SJSA1 (cell line): Measurements from ENCODE around the gene RRAD. TPM values are rescaled to one million over a fixed set of nuclear protein-coding genes. Genes with fewer than 3 reads are reported as not detected.
"Not testable (repeated sequence)": the region's sequence is repeated elsewhere in the genome, so short reads cannot be mapped to it uniquely, and the experiment has no call there.

Experiments used
- DNase-seq, 2 experiments: peaks; one replicate each; pipeline ENCODE4 v3.0.0-alpha.2; 2015 to 2020; ENCODE audit warnings: low spot score in 2 of 2, low read depth in 1 of 2
- H3K27ac ChIP-seq: fragments of 250-450 bp; sonication (Bioruptor Pico); 2 replicates; pipeline ENCODE4 v1.5.1; 2020; ENCODE audit warnings: mild to moderate bottlenecking, moderate library complexity
- H3K27me3 ChIP-seq: fragments of 250-450 bp; sonication (Bioruptor Pico); replicated peaks from 2 replicates; pipeline ENCODE4 v1.5.1; 2020; ENCODE audit warnings: mild to moderate bottlenecking, moderate library complexity
- H3K36me3 ChIP-seq: fragments of 250-450 bp; sonication (Bioruptor Pico); 2 replicates; pipeline ENCODE4 v1.5.1; 2020; ENCODE audit warnings: mild to moderate bottlenecking
- H3K4me1 ChIP-seq: fragments of 250-450 bp; sonication (Bioruptor Pico); replicated peaks from 2 replicates; pipeline ENCODE4 v1.6.1; 2021; ENCODE audit warnings: mild to moderate bottlenecking
- H3K4me3 ChIP-seq: fragments of 250-450 bp; sonication (Bioruptor Pico); 2 replicates; pipeline ENCODE4 v1.5.1; 2020; ENCODE audit warnings: mild to moderate bottlenecking
- H3K9me3 ChIP-seq: fragments of 250-450 bp; sonication (Bioruptor Pico); replicated peaks from 2 replicates; pipeline ENCODE4 v1.5.1; 2020; ENCODE audit warnings: mild to moderate bottlenecking
- total RNA-seq: library from RNA; depleted of rRNA; stranded (reverse); fragments of >200 nt; shearing (Covaris generic); gene quantifications from 2 replicates; pipeline ENCODE4 v1.2.3, GENCODE V29; 2014

Gene RRAD
- total RNA-seq, 1 experiment from 2014 or later, result 0.39 TPM

DNA sequence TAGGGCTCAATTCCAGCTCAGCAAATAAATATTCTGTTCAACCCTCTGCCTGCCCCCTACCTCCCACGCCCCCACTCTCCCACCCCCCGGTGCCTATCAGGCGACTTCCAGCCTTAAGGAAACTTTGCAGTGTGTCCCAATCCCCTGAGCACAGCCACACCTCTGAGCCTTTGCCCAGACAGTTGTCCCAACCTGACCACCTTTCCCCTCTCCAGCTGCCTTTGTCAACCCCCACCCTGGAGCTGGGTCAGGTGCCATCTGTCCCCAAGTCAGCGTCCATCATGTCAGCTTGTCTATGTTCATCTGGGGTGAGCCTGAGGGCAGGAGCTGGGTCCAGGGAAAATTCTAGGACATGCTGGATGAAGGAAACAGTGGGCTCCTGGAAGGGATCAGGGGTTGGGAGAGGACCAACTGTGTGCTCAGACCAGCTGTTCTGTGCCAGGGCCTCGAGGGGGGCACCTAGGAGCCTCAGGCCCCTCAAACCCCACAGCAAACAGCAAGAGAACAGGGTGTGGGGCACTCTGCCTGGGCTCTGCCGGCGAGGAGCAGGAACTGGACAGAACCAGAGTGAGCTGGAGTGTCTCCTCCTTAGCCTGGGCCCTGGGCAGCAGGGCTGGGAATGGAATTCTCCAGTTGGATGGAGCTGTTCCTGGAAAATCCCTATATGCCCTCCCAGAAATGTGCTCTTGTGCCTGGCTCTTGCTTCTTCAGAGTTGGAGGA is 24.5 kb downstream of the RRAD start:
- Histone ChIP-seq H3K9me3 (no peaks in the 10 kb centered on the region), H3K36me3 (no peaks in the 10 kb centered on the region), H3K4me3 (no peak overlapping the region), H3K27ac (no peak overlapping the region), H3K4me1 (peaks cover 21% of the 10 kb centered on the region), H3K27me3 (no peaks in the 10 kb centered on the region)
- no peak for DNase-seq

DNA sequence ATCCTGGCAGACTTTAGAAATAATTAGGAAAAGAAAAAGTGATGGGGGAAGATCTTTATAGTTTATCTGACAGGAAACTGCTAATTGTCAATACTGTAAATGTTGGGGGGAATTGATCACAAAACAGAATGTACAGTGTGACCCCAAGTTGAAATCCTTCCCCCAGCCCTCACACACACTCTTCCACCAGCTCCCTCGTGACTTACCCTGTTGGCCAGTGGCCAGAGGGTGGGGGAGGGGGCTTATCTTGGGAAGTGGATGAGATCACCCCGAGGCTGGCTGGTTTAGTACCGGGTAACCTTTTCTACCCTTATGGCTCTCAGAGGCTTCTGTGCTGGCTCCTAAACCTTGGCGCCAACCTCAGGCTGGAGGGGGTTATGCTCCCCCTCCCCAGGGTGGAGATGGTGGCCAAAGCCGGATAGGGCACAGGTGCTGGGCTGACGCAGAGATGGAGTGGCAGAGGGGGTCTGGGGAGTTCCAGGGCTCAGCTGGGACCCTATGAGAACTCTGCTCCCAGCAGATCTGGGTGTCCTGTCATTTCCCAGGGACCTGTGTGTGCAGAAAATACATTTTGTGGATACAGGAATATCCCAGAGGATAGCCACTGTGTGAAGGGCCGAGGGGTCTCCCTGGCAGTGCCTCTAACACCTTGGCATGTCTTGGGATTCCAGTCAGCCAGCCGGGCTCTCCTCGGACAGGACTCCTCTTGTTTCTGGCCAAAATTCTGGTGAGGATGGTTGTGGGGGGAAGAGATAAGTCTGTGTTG is 25.2 kb downstream of the RRAD start:
- no peak overlapping the region for H3K4me3 ChIP-seq
- peak; percentile 51 to 68 for DNase-seq
- peaks cover 13% of the 10 kb centered on the region for H3K4me1 ChIP-seq
- no peaks in the 10 kb centered on the region for H3K36me3 ChIP-seq
- H3K27me3 ChIP-seq, result no peaks in the 10 kb centered on the region
- H3K9me3 ChIP-seq, result no peaks in the 10 kb centered on the region
- H3K27ac ChIP-seq, result no peak overlapping the region

DNA sequence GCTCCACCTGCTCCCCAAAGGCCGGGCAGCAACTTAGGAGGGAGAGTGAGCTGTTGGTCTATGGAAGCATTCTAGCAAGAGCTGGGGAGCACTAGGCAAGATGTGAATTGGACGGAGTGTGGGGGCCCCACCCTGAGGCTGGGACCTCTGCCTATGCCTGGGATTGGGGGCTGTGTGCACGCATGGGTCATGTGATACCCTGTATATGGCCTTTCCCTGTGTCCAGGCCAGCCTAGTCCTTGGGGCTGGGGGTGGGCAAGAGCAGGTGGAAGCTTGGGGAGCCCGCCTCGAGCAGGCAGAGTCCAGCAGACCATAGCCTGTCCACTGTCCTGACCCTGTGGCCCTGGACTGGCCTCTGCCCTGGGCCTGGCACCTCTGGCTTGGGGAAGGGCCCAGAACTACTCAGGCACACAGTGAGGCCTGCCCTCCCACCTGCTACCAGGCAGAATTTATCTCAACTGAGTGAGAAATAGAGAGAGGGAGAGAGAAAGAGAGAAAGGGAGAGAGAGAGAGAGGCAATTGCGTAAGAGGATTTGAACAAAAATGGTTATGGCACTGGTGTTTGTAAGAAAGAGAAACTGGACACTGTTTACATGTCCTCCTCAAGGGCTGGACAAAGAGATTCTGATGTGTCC is 25.9 kb downstream of the RRAD start:
- no peak for DNase-seq
- no peak overlapping the region for H3K4me3 ChIP-seq
- H3K4me1 ChIP-seq, result peaks cover 7% of the 10 kb centered on the region
- H3K27me3 ChIP-seq, result no peaks in the 10 kb centered on the region
- H3K9me3 ChIP-seq, result no peaks in the 10 kb centered on the region
- H3K36me3 ChIP-seq, result no peaks in the 10 kb centered on the region
- H3K27ac ChIP-seq, result no peak overlapping the region

DNA sequence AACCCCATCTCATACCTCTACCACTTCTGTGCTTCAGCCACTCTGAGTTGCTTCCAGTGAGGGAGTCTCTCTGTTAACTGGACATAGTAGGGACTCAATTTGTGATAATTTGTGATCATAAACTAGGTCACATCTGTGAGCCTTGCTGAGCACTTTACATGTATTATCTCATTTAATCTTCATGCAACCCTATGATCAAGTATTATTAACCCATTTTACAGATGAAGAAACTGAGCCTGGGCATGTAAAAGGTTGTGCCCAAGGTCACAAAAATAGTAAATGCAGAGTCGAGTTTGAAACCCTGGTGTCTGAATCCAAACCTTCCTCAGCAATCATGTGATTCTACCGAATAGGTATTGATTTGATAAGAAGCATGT is 26.4 kb downstream of the RRAD start:
- H3K27ac ChIP-seq, result no peak overlapping the region
- H3K4me3 ChIP-seq, result no peak overlapping the region
- peaks cover 7% of the 10 kb centered on the region for H3K4me1 ChIP-seq
- H3K9me3 ChIP-seq, result no peaks in the 10 kb centered on the region
- DNase-seq, result no peak
- H3K27me3 ChIP-seq, result no peaks in the 10 kb centered on the region
- H3K36me3 ChIP-seq, result no peaks in the 10 kb centered on the region

DNA sequence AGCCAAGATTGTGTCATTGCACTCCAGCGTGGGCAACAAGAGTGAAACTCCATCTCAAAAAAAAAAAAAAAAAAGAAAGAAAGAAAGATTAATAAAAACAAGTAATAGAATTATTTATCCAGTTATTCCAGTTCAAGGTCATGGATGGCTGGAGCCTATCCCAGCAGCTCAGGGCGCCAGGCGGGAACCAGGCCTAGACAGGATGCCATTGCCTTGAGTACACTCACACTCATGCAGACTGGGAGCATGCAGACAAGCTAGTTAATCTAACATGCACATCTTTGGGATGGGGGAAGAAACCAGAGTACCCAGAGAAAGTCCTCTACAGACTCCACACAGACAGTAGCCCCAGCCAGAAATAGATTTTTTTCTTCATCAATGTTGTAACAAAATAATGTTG is 27.1 kb downstream of the RRAD start:
- no peaks in the 10 kb centered on the region for H3K9me3 ChIP-seq
- H3K36me3 ChIP-seq, result no peaks in the 10 kb centered on the region
- no peak overlapping the region for H3K27ac ChIP-seq
- H3K4me3 ChIP-seq, result no peak overlapping the region
- H3K4me1 ChIP-seq, result peaks cover 7% of the 10 kb centered on the region
- no peaks in the 10 kb centered on the region for H3K27me3 ChIP-seq
- no peak for DNase-seq

DNA sequence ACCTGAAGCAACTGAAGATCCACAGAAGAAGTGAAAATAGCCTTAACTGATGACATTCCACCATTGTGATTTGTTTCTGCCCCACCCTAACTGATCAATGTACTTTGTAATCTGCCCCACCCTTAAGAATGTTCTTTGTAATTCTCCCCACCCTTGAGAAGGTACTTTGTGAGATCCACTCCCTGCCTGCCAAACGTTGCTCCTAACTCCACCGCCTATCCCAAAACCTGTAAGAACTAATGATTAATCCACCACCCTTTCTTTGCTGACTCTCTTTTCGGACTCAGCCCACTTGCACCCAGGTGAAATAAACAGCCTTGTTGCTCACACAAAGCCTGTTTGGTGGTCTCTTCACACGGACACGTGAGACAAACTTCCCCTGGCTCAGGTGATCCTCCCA is 28.7 kb downstream of the RRAD start:
- H3K4me1 ChIP-seq, H3K27me3 ChIP-seq, H3K27ac ChIP-seq, H3K36me3 ChIP-seq, H3K4me3 ChIP-seq, H3K9me3 ChIP-seq, DNase-seq: not testable (repeated sequence)

DNA sequence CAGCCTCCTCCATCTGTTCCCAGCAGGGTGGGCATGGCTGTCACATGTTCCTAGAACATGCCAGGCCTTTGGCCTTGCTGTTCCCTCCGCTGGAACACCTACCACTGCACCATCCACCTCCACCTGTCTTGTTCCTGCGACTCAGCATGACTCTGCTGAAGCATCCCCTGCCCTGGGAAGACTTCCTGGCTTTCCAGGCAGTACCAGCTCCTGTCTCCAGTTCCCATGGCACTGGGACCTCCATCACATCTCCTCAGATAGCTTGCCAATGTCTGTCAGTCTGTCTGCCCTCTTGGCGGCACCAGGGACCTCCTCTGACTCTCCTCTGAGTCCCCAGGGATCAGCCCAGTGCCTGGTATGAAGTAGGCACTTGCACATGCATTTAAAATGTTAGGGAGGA is 29.3 kb downstream of the RRAD start:
- Histone ChIP-seq H3K27me3 (no peaks in the 10 kb centered on the region), H3K4me1 (peaks cover 7% of the 10 kb centered on the region), H3K9me3 (no peaks in the 10 kb centered on the region), H3K27ac (no peak overlapping the region), H3K4me3 (no peak overlapping the region), H3K36me3 (no peaks in the 10 kb centered on the region)
- no peak for DNase-seq

DNA sequence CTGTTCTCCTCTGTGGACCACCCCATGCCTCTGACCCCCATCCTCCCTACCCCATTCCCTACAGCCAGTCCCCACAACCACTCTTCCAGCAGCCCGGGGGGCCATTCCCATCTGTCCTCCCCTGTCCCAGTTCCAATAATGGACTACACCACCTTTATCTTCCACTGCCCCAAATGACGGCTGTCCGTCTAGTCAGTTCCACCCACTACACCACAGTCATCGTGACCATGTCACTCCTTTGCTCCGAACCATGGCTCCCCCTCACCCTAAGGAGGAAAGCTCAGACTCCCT is 29.7 kb downstream of the RRAD start:
- no peak overlapping the region for H3K4me3 ChIP-seq
- H3K27me3 ChIP-seq, result no peaks in the 10 kb centered on the region
- no peak for DNase-seq
- peaks cover 7% of the 10 kb centered on the region for H3K4me1 ChIP-seq
- H3K36me3 ChIP-seq, result no peaks in the 10 kb centered on the region
- no peak overlapping the region for H3K27ac ChIP-seq
- no peaks in the 10 kb centered on the region for H3K9me3 ChIP-seq

DNA sequence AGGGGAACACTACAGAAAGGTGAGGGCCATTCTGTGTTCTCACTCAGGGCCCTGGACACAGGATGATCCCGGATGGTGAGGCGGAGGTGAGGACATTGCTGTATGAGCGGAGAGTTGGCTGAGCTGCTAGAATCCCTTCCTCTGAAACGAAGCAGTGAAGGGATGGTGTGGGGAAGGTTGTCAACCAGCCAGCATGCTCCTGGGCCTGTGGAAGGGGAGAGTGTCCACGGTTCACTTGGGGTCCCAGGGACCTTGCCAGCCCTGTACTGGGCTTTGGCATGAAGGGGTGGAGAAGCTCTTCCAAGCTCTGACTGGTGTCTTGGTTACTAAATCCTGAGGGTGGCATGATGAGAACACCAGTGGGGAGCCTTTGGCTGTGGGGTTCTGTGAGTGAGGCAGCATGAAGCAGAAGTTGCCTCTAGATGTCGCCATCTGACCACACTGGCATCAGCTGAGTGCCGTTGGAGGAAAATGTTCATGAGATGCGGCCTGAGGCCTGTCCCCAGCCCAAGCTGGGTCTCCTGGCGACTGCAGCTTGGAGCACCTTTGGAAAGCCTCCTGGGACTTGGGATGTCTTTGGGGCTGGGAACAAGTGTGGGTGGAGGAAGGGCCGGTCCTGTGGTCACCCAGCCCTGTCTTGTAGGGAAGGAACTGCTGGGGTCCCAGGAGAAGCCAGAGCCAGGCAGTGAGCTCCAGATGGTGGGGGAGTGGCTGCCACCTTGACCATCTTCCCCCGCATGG is 30.2 kb downstream of the RRAD start:
- Histone ChIP-seq H3K27ac (no peak overlapping the region), H3K4me3 (no peak overlapping the region), H3K36me3 (no peaks in the 10 kb centered on the region), H3K27me3 (no peaks in the 10 kb centered on the region), H3K9me3 (no peaks in the 10 kb centered on the region), H3K4me1 (peaks cover 3% of the 10 kb centered on the region)
- peak; percentile 54 to 67 for DNase-seq

DNA sequence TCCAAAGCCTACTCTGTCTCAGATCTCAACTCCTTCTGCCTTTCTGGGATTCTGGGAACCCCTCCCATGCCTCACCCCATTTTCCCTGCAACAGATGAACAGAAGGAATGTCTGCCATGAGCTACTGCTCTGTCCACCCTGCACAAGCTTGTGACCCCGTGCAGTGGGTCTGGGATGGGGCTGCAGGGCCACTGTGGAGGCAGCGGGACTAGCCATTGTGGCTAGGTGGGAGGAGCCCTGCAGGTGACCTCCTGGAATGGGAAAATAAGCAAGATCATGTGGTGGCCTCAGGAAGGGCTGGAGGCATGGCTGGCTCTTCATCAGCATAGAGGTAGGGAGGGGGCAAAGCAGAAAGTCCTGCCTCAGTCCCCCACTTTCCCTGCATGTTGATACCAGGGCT is 31.3 kb downstream of the RRAD start:
- no peak overlapping the region for H3K4me3 ChIP-seq
- H3K9me3 ChIP-seq, result no peaks in the 10 kb centered on the region
- no peak for DNase-seq
- H3K36me3 ChIP-seq, result no peaks in the 10 kb centered on the region
- no peak overlapping the region for H3K27ac ChIP-seq
- H3K27me3 ChIP-seq, result no peaks in the 10 kb centered on the region
- no peaks in the 10 kb centered on the region for H3K4me1 ChIP-seq

DNA sequence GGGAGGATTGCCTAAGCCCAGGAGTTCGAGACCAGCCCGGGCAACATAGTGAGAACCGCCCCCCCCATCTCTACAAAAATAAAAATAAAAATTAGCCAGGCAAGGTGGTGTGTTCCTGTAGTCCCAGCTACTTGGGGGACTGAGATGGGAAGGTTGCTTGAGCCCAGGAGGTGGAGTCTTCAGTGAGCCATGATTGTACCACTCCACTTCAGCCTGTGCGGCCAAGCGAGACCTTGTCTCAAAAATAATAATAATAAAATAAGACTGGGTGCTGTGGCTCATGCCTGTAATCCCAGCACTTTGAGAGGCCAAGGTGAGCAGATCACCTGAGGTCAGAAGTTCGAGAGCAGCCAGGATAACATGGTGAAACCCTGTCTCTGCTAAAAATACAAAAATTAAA is 33.5 kb downstream of the RRAD start:
- Histone ChIP-seq H3K36me3 (0 out of 2 replicates have a peak, but pooled peaks cover under 1% of the 10 kb centered on the region), H3K4me3 (no peak overlapping the region), H3K9me3 (no peaks in the 10 kb centered on the region), H3K27me3 (no peaks in the 10 kb centered on the region), H3K4me1 (peaks cover 7% of the 10 kb centered on the region), H3K27ac (no peak overlapping the region)
- DNase-seq, result no peak

DNA sequence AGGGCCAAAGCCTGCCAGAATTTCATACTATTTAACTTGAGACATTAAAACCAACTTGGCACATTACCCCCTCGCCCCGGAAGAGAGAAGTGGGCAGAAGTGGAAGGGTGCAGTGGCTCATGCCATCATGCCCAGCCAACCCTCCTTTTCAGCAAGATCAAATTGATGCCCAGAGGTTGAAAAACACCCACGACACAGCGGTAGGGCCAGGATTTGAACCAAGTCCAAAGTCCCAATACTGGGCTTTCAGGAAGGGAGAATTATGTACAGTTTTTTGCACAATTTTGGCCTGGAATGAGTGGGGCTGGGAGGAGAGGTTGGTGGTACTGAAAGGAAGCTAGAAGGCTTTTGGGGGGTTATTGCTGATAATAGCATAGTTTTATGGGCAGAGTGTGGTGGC is 34.0 kb downstream of the RRAD start:
- DNase-seq, result no peak
- Histone ChIP-seq H3K4me1 (peaks cover 12% of the 10 kb centered on the region), H3K27me3 (no peaks in the 10 kb centered on the region), H3K9me3 (no peaks in the 10 kb centered on the region), H3K4me3 (no peak overlapping the region), H3K36me3 (peaks cover 3% of the 10 kb centered on the region; the same call in 1 of the 2 replicates), H3K27ac (no peak overlapping the region)

DNA sequence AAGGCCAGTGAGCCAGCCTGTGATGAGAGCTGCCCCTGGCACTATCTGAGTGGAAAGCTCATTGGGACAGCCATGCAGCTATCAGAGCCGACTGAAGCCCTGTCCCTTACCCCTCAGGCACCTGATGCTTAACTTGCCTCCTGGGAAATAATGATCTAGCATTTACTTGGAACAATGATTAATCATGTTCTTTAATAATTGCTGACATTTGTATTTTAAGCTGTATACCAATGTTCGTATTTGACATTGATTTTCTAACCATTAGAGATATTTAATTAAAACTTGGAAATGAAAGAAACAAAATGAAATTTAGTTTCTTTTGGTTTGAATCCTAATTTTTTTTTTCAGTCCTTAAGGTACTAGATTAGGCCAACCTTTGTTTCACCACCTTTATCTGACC is 34.5 kb downstream of the RRAD start:
- Histone ChIP-seq H3K9me3 (no peaks in the 10 kb centered on the region), H3K4me1 (peaks cover 13% of the 10 kb centered on the region), H3K27ac (no peak overlapping the region), H3K4me3 (no peak overlapping the region), H3K27me3 (no peaks in the 10 kb centered on the region), H3K36me3 (peaks cover 5% of the 10 kb centered on the region)
- no peak for DNase-seq

DNA sequence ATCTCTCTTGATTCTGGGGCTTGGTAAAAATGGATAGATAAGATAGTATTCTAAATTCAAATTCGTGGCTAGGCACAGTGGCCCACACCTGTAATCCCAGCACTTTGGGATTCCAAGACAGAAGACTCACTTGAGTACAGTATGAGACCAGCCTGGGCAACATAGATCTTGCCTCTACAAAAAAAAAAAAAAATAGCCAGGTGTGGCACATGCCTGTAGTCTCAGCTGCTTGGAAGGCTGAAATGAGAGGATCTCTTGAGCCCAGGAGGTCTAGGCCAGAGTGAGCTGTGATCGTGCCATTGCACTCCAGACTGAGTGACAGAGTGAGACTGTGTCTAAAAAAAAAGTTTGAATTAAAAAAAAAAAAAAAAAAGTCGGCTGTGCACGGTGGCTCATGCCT is 35.7 kb downstream of the RRAD start:
- Histone ChIP-seq H3K27me3 (no peaks in the 10 kb centered on the region), H3K4me3 (no peak overlapping the region), H3K27ac (no peak overlapping the region), H3K36me3 (peaks cover 17% of the 10 kb centered on the region), H3K4me1 (peaks cover 13% of the 10 kb centered on the region), H3K9me3 (no peaks in the 10 kb centered on the region)
- no peak for DNase-seq
